ENCODE data around the gene MYO16.

- TF ChIP-seq CTCF (conservative IDR thresholded peaks at IDR 0.05; ENCODE audit: low read length) (no peak), EZH2phosphoT487 (IDR thresholded peaks at IDR 0.05; ENCODE audit: borderline replicate concordance) (no peak)
Observed at GRCh38 chr13:108812661-108813060, 183.2 kb downstream of the MYO16 start.
